Cardiac ventricle fibroblast (primary cell): Measurements from ENCODE around the gene ETV2. TPM values are rescaled to one million over a fixed set of nuclear protein-coding genes. Genes with fewer than 3 reads are reported as not detected.

ENCODE experiments used
- total RNA-seq: library from RNA; depleted of rRNA; stranded (reverse); fragments of >200 nt; gene quantifications from 2 replicates; pipeline ENCODE4 v1.2.3, GENCODE V29; 2015

Gene ETV2, protein sequence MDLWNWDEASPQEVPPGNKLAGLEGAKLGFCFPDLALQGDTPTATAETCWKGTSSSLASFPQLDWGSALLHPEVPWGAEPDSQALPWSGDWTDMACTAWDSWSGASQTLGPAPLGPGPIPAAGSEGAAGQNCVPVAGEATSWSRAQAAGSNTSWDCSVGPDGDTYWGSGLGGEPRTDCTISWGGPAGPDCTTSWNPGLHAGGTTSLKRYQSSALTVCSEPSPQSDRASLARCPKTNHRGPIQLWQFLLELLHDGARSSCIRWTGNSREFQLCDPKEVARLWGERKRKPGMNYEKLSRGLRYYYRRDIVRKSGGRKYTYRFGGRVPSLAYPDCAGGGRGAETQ
- 0.88 and 1.2 TPM in 2 replicates for total RNA-seq

DNA sequence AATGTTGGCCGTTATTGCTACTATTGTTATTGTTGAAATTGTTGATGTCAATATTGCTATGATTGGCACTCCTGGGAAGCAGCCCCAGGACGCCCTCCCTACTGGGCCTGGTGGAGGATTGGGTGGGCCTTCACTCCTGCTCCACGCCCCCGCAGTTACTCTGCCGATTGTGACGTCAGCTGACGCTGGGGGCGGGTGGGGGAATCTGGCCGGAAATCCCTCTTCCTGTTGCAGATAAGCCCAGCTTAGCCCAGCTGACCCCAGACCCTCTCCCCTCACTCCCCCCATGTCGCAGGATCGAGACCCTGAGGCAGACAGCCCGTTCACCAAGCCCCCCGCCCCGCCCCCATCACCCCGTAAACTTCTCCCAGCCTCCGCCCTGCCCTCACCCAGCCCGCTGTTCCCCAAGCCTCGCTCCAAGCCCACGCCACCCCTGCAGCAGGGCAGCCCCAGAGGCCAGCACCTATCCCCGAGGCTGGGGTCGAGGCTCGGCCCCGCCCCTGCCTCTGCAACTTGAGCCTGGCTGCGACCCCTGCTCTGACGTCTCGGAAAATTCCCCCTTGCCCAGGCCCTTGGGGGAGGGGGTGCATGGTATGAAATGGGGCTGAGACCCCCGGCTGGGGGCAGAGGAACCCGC lies at the start of gene ETV2:
TSS of gene ETV2 (plus strand) at position 231 of the 637 bp plus-strand sequence. CDS start 716 bp downstream, outside the sequence.

DNA sequence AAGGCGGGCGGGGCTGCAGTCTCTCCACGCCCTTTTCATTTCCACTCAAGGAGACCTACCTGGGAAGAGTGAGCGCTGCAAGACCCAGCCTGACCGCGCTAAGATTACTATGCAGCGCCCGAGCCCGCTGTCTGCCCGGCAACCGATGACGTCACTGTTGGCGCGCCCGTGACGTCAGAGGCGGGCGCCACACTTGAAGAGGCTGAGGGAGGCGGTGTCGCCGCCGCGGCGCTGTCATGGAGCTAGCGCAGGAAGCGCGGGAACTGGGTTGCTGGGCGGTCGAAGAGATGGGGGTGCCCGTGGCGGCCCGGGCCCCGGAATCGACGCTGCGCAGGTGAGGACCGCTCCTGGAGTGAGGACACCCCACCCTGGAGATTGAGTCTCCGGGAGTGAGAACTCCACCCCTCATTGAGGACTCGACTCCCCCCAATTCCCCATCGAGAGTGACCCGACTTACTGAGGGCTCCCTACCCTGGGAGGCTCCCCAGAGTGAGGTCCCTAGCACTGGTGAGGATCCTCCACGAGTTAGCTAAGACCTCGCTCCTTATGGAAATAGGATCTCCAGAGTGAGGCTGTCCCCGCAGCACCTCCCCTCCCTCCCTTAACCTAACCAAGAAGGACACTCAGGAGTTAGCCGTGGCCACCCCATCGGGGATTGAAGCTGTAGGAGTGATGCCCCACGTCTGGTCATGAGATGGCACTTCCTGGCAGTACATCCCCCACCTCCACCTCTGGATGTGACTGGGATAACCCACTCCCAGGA lies 28.8 kb upstream of the ETV2 start, which contains the start of gene HAUS5:
TSS of gene HAUS5 (plus strand) at position 177 of the 763 bp plus-strand sequence. CDS start at position 237, 60 bp downstream.

DNA sequence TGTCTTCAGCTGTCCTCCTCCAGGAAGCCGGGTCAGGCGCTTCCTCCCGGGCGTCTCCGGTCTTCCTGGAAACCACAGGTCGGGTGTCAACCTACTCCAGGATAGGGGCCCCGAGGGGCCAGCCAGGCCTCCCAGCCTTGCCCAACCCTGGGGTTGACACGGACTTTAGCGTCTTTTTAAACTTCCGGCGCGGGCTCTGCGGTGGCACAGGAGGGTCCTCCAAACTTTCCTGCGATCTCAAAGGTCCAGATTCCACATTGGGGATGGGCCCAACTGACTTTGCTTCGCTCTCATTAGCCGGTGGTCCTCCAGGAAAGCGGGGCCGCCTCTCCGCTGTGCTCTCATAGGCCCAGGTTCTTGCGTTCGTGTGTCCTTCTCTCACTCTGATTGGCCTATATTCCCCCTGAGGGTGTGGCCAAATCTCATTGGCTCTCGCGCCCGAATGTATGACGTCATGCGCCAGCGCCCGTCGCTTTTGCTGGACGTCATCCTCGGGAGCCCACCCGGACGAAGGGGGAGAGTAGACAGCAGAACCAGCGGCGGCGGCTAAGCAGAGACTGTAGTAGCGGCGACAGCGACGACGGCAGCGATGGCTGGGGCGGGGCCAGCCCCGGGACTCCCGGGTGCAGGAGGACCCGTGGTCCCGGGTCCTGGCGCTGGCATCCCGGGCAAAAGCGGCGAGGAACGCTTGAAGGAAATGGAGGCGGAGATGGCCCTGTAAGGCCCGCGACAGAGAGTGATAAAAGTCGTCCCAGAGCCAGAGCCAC lies 12.8 kb upstream of the ETV2 start, which contains the start of gene RBM42:
TSS of gene RBM42 (plus strand) at position 472 of the 767 bp plus-strand sequence. CDS start at position 590, 118 bp downstream.

DNA sequence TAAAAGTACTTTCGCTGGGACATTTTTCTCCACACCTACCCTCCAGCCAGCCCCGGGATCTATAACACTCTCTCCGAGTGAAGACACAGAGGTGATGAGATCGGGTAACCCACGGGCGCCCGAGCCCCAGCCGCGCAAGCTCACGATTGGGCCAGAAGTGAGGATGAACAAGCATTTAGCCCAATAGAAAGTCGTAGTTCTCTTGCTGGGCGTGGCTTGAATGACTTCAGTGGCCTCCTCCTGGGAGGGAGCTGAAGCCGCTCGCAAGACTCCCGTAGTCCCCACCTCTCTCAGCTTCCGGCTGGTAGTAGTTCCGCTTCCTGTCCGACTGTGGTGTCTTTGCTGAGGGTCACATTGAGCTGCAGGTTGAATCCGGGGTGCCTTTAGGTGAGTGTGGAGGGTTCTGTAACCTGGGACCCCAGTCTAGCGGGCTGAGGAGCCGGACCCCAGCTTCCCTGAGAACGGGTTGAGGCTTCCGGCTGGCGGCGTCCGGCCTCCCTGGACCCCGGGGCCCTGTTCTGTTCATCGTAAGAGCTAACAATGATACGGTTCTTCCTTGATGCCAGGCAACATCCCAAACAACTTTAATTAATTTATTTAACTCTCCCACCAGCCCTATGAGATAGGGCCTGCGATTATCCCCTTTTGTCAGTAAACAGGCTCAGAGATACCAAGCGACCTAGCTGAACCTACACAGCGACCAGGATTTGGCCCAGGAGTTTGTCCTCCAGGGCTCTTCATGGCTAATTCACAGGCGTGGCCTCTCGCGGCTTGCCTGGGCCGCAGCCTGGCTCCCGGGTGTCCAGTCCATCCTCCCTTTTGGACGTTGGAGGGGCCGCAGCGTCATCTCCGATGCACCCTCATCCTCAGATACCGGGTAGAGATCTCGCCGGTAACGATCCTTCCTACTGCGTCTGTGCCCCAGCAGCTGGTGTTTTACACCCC lies 6.7 kb downstream of the ETV2 start, which contains the start of gene COX6B1:
TSS of gene COX6B1 (plus strand) at position 307 of the 945 bp plus-strand sequence. CDS start 2,921 bp downstream, outside the sequence.

DNA sequence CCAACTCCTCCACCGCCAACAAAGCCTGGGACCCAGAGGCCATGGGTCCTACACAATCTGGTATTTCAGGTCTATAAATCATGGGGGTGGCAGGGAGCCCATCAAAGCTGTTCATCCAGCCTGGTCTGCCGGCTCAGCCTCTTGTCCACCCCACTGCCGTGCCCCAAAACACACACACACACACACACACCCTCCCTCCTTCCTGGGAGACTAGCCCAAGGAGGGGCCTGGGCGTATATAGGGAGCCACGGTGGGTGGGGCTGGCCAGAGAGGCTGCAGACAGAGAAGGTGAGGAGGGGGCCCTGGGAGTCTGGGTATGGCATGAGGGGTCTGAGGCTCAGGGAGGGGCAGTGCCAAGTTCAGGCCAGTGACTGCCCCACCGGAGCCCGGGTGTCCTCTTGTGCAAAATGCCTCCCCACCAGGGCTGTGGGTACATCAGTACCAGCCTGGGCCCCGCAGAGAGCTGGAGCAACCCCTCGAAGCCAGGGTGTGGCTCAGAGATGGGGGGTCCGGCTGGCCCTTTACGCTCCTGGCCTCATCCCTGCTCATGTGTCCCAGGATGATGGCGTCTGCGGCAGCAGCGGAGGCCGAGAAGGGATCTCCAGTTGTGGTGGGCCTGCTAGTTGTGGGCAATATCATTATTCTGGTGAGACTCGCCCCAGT lies 24.8 kb downstream of the ETV2 start, which contains the start of gene UPK1A:
TSS of gene UPK1A (plus strand) at position 267 of the 663 bp plus-strand sequence. CDS start at position 563, 296 bp downstream.

Other genes starting within 250 kb of the ETV2 start
- not detected in 2 replicates for gene FFAR2, start 193.5 kb upstream of the ETV2 start, total RNA-seq
- not detected in 2 replicates for gene KRTDAP, start 151.3 kb upstream of the ETV2 start, total RNA-seq
- 9.1 and 10.6 TPM in 2 replicates for gene DMKN, start 128.1 kb upstream of the ETV2 start, total RNA-seq
- 22.7 and 28.3 TPM in 2 replicates for gene SBSN, start 113.4 kb upstream of the ETV2 start, total RNA-seq
- gene GAPDHS, start 108.3 kb upstream of the ETV2 start, total RNA-seq = not detected in 2 replicates
- 60.7 and 79.1 TPM in 2 replicates for gene TMEM147, start 96.1 kb upstream of the ETV2 start, total RNA-seq
- gene ATP4A, start 78.1 kb upstream of the ETV2 start, total RNA-seq = not detected in 2 replicates
- not detected in 2 replicates for gene PMIS2, start 55.6 kb upstream of the ETV2 start, total RNA-seq
- gene HAUS5, start 29.0 kb upstream of the ETV2 start, total RNA-seq = 2.8 and 3.6 TPM in 2 replicates
- gene RBM42, start 12.7 kb upstream of the ETV2 start, total RNA-seq = 59.5 and 62.7 TPM in 2 replicates
- 457 and 613 TPM in 2 replicates for gene COX6B1, start 6.6 kb downstream of the ETV2 start, total RNA-seq
- 0.24 TPM in 1 of 2 replicates, not detected in the other for gene UPK1A, start 24.8 kb downstream of the ETV2 start, total RNA-seq
- gene ZBTB32, start 62.8 kb downstream of the ETV2 start, total RNA-seq = not detected in 2 replicates
- gene KMT2B, start 76.3 kb downstream of the ETV2 start, total RNA-seq = 12.6 and 13.1 TPM in 2 replicates
- 0.37 and 9.8 TPM in 2 replicates for gene IGFLR1, start 100.7 kb downstream of the ETV2 start, total RNA-seq
- gene U2AF1L4, start 103.7 kb downstream of the ETV2 start, total RNA-seq = 2.0 and 4.4 TPM in 2 replicates
- 33.8 and 46.2 TPM in 2 replicates for gene PSENEN, start 103.9 kb downstream of the ETV2 start, total RNA-seq
- gene LIN37, start 106.8 kb downstream of the ETV2 start, total RNA-seq = 8.1 and 9.4 TPM in 2 replicates
- 140 and 169 TPM in 2 replicates for gene HSPB6, start 115.3 kb downstream of the ETV2 start, total RNA-seq
- 6.1 and 6.7 TPM in 2 replicates for gene PROSER3, start 116.4 kb downstream of the ETV2 start, total RNA-seq
- gene ARHGAP33, start 133.8 kb downstream of the ETV2 start, total RNA-seq = 0.44 and 2.0 TPM in 2 replicates
- gene PRODH2, start 171.1 kb downstream of the ETV2 start, total RNA-seq = not detected in 2 replicates
- gene NPHS1, start 210.8 kb downstream of the ETV2 start, total RNA-seq = not detected in 2 replicates
- gene KIRREL2, start 215.2 kb downstream of the ETV2 start, total RNA-seq = 0.19 TPM in 1 of 2 replicates, not detected in the other
- gene APLP1, start 226.8 kb downstream of the ETV2 start, total RNA-seq = 4.4 and 5.5 TPM in 2 replicates